SH-SY5Y (cell line): ENCODE measurements around the gene SDK1.

Source experiments
- GATA2 ChIP-seq: IDR thresholded peaks from 2 replicates; pipeline ENCODE4 v1.6.1; 2011; ENCODE audit warnings: mild to moderate bottlenecking, low read depth, low read length
- GATA3 ChIP-seq: IDR thresholded peaks from 2 replicates; pipeline ENCODE4 v1.6.1; 2011; ENCODE audit warnings: low read depth, mild to moderate bottlenecking, low read length, moderate library complexity

DNA sequence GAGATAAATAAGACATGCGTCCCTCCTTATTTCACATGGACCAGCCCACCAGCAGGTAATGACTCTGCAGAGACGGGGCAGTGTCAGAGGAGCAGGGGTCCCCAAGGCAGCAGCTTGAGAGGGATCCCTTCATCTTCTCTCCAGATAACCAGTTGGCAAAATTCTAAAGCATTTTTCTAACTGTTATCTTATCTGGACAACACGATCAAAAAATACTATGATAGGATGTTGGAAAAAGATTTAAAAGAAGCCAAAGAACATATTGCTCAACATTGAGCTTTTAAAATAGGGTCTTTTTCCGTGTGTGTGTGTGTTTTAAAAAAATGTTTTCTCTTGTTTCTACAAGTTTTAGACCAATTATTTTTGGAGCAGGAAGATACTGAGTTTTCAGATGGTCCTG lies 641.2 kb downstream of the SDK1 start:
- no peak for TF ChIP-seq GATA3
- TF ChIP-seq GATA2, result no peak
